Stimulated activated CD4-positive, alpha-beta T cell treated with anti-CD3 and anti-CD28 coated beads, Interleukin-1b, Interleukin-23, amount 100 ng/mL, for 1 hour (primary cell): ENCODE measurements around the gene UFSP1.
A peak's percentile ranks its signal among the peaks of the same experiment; 100 is the strongest.

Experiments
- DNase-seq, 2 donors: peaks; one replicate each; pipeline ENCODE4 v3.0.0-alpha.2; 2020; ENCODE audit warnings: low read depth in 2 of 2

The UFSP1 gene

GRCh38 chr7:100882201-100882600 lies 7.3 kb downstream of the UFSP1 start:
- no peak for DNase-seq

DNA sequence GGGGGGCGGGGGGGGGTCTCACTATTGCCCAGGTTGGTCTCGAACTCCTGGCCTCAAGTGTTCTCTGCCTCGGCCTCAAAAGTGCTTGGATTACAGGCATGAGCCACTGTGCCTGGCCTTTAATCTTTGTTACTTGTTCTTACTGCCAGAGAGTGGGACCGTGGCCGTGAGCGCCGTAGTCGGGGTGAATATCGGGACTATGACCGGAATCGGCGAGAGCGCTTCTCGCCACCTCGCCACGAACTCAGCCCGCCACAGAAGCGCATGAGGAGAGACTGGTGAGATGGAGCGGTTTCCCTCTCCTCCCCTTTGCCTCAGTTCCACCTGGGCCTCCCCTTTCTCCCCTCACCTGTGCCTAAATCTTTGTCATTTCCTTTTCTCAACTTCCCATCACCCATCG lies 8.4 kb downstream of the UFSP1 start:
- DNase-seq, result no peak

DNA sequence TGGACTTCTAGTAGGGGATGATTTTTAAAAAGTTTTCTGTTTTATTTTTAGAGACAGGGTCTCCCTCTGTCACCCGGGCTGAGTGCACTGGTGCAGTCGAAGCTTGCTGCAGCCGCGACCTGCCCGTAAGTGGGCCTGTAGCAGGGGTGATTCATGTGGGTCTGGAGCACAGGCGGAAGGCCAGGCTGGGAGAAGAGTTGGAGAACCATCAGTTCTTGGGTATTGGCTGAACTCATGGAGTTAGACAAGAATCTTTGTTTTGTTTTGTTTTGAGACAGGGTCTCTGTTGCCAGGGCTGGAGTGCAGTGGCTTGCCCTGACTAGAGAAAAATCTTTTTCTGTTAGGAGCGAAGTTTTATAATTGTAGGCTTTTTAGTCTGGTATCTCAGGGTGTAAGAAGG lies 8.9 kb downstream of the UFSP1 start:
- DNase-seq, result no peak

DNA sequence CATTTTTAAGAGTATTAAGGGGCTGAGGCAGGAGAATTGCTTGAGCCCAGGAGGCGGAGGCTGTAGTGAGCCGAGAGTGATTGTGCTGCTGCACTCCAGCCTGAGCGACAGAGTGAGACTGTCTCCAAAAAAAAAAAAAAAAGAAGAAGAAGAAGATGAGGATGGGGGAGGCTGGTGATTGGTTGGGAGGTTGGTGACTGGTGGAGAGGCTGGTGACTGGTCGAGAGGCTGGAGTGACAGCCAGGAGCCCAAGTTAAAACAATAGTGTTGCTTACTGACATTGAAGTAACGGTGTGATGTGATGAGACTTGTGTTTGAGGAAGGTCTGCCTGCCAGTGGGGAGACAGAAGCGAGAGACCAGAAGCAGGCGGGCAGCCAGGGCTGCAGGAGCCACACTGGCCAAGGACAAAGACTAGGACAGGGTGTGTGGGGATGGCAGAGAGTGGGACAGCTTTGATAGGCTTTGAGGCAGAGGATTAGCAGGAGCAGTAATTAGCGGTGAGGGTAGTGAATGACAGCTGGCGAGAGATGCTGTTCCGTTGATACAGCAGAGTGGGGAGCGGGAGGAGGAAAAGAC lies 9.7 kb downstream of the UFSP1 start:
- no peak for DNase-seq

- no peak for DNase-seq
These were observed 10.8 kb downstream of the UFSP1 start for GRCh38 chr7:100878685-100879084.

DNA sequence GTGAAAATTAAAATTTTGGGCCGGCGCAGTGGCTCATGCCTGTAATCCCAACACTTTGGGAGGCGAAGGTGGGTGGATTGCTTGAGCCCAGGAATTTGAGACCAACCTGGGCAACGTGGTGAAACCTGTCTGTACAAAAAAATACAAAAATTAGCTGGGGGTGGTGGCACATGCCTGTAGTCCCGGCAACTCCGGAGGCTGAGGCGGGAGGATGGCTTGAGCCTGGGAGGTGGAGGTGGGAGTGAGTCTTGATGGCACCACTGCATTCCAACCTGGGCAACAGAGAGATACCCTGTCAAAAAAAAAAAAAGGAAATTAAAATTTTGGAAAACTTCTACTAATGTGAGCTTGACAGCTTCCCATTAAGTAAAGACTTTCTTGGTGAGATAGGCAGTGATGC lies 11.5 kb downstream of the UFSP1 start:
- DNase-seq, result no peak

DNA sequence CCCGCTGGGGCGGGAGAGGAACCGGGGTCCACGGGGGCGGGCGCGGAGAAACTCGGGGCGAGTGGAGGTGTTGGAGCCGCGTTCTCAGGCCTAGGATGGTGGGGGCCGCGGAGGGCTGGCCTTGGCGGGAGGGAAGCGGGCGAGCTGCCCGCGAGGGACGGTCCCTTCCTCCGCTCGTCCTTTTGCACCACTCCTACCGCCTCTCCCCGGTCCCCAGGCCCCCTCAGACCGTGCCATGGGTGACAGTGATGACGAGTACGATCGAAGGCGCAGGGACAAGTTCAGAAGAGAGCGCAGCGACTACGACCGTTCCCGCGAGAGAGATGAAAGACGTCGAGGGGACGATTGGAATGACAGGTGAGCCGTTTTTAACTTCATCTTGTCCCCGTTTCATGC lies 14.2 kb downstream of the UFSP1 start:
- DNase-seq, result no peak

DNA sequence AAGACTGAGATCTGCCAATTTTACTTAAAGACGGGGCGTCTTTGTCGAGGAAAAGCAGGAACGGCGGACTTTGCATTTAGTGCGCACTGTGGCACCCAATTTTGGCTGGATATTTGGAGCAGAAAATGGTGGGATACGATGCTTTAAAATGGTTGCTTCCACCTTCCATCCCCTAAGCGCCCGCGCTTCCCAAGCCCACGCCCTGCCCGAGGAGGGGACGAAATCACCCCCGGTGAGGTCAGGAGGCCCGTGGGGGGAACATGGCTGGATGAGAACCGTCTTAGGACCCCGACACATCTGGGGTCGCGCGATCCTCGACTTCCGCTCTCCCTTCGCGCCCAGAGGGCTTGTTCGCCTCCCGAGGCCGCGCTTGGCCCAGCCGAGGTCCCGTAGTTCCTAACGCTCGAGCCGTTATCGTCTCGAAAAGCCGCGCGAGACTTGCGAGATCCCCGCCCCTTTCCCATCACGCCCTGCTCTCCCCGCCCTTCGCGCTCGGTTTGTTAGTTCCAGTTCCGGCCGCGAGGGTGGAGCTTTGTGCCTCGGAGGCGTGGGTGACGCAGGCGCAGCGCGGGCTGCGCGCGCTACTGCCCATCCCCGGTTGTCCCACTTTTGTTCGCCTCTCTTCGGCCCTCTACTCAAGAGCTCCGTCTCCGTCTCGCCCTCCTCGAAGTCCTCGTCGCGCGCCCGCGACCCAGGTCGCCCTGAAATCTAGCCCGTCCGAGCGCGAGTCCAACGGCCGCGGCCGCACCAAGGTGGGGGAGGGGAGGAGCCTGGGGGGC lies 14.7 kb downstream of the UFSP1 start, which contains the start of gene SRRT:
Gene SRRT (plus strand): TSS at position 527 of the 779 bp plus-strand sequence. CDS start 488 bp downstream, outside the sequence.
- DNase-seq, result peak; percentile 93 to 96

GRCh38 chr7:100874300-100874576 lies 15.3 kb downstream of the UFSP1 start:
- DNase-seq, result no peak

DNA sequence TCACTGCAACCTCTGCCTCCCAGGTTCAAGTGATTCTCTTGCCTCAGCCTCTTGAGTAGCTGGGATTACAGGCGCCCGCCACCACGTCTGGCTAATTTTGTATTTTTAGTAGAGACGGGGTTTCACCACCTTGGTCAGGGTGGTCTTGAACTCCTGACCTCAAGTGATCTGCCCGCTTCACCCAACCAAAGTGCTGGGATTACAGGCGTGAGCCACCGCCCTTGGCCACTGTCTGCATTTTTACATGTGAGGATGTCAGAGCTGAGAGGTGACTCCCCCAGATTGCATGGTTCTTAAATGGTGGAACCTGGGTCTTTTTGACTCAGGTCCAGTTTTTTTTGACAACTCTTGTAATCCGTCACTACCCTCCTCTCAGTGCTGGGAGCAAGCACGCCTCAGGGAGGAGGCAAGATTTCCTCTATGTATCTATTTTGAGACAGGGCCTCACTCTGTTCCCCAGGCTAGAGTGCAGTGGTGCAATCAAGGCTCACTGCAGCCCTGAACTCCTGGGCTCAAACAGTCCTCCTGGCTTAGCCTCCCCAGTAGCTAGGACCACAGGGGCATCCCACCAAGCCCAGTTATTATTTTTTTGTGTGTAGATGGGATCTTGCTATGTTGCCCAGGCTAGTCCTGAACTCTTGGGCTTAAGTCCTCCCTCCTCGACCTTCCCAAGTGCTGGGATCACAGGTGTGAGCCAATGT lies 15.8 kb downstream of the UFSP1 start:
- no peak for DNase-seq

- DNase-seq, result no peak
These were observed 21.6 kb downstream of the UFSP1 start for GRCh38 chr7:100867776-100868485.

- DNase-seq, result no peak
These were observed 22.3 kb downstream of the UFSP1 start, which contains the start of gene TRIP6 for GRCh38 chr7:100867040-100867775. TRIP6 (plus strand) TSS chr7:100867387; CDS start chr7:100867498, 111 bp downstream.

DNA sequence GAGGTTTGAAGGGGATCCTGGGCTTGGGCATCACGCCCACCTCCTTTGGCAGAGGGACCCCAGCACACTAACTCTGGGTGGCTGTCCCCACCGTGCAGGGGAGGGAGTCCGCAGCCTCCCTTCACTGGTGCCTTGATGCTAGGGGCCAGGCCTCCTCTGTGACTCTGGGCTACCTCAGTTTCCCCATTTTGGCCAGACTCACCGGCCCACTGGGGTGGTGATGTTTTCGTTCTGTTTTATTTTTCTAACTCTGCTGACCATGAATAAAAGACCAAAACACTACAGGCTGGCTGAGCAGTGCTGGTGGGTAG lies 22.8 kb downstream of the UFSP1 start:
- DNase-seq, result no peak

DNA sequence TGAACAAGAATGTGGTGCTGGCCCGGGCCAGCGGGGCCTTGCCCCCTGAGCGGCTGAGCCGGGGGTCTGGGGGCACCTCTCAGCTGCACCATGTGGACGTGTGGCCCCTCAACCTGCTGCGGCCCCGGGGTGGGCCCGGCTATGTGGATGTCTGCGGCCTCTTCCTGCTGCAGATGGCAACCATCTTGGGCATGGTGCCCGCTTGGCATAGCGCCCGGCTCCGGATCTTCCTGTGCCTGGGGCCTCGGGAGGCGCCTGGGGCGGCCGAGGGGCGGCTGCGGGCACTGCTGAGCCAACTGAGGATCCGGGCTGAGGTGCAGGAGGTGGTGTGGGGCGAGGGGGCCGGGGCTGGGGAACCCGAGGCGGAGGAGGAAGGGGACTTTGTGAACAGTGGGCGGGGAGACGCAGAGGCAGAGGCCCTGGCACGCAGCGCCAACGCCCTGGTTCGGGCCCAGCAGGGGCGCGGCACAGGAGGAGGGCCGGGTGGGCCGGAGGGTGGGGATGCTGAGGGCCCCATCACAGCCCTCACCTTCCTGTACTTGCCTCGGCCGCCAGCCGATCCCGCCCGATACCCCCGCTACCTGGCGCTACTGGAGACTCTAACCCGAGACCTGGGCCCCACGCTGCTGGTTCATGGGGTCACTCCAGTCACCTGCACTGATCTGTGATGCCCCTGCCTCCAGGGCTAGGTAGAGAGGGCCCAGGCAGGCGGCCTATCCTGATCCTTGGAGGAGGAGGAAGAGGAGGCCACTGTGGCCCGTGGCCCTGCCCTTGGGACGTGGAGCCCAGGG lies 23.4 kb downstream of the UFSP1 start:
- DNase-seq, result no peak

- DNase-seq, result no peak
These were observed 24.1 kb downstream of the UFSP1 start for GRCh38 chr7:100865372-100865911.

GRCh38 chr7:100864263-100864845 lies 25.2 kb downstream of the UFSP1 start:
- DNase-seq, result no peak

DNA sequence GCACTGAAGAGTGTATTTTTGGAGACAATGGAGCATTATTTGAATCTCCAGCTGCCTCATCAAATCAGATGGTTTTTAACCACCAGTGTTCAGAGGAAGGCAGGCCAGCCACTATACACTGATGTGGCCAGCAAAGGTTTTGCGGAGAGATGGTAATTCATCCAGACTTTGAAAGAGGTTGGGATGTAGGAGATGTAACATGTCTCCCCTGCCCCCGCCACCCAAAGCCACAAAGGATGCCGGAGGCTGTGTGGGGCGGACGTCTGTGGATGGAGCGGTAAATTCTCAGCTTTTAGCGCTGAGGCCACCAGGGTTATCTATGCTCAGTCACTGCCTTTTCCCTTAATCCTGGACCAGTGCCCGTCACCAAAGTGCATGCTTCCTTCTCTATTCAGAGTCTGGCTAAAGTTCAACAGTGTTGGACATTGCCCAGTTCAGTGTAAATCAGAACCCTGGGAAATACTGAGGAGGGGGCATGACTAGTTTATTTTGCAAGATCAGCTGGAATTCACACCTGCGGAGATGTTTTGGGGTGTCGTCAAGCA lies 26.0 kb downstream of the UFSP1 start:
- no peak for DNase-seq

- no peak for DNase-seq
These were observed 27.9 kb downstream of the UFSP1 start for GRCh38 chr7:100861616-100861985.

- no peak for DNase-seq
These were observed 28.6 kb downstream of the UFSP1 start for GRCh38 chr7:100860702-100861615.
